SK-N-SH (cell line): Measurements from ENCODE around the gene MYORG. TPM values are rescaled to one million over a fixed set of nuclear protein-coding genes. Genes with fewer than 3 reads are reported as not detected.

Experiments
- CTCF ChIA-PET: fragments of 300-600, 350-600 bp; formaldehyde crosslinking; extraction: SDS; loops from one replicate; lab custom pipeline; 2021; lab: Yijun Ruan, JAX
- POLR2A ChIA-PET: fragments of 350-600 bp; sonication (Branson Sonifier 250); formaldehyde crosslinking; extraction: SDS; loops from one replicate; lab custom pipeline; 2020; ENCODE audit warnings: antibody characterized with exemption, inconsistent platforms; lab: Yijun Ruan, JAX
- DNase-seq: peaks from one replicate; pipeline ENCODE4 v3.0.0; 2012
- H2AFZ ChIP-seq: fragments of 200-600 bp; sonication (generic); 2 replicates; pipeline ENCODE4 v1.8.1; 2016; ENCODE audit warnings: antibody characterized with exemption, mild to moderate bottlenecking, low read depth
- H3F3A ChIP-seq: fragments of 200-600 bp; sonication (generic); replicated peaks from 2 replicates; pipeline ENCODE3; 2016; ENCODE audit warnings: antibody characterized with exemption, mild to moderate bottlenecking; ENCODE audit not compliant: insufficient read depth
- H3K27ac ChIP-seq, 2 experiments: fragments of 200-500 bp in 1 of 2; fragments of 200-600 bp in 1 of 2; sonication (Bioruptor generic) in 1 of 2; sonication (generic), shearing (Covaris generic) in 1 of 2; 2 replicates each; pipeline versions ENCODE4 v1.5.1 to v1.6.1; 2014 to 2016; ENCODE audit warnings: low read depth in 2 of 2, inconsistent platforms in 1 of 2, low read length in 1 of 2, mild to moderate bottlenecking in 1 of 2, mixed read lengths in 1 of 2
- H3K27me3 ChIP-seq: fragments of 200-600 bp; sonication (generic), shearing (Covaris generic); 2 replicates; pipeline ENCODE4 v1.6.1; 2016; ENCODE audit warnings: mixed run types; ENCODE audit not compliant: insufficient read depth
- H3K36me3 ChIP-seq, 2 experiments: fragments of 200-500 bp in 1 of 2; fragments of 200-600 bp in 1 of 2; sonication (Bioruptor generic) in 1 of 2; sonication (generic) in 1 of 2; replicated peaks in 1 of 2; 2 replicates each; pipeline versions ENCODE3 to v1.5.1; 2014 to 2016; ENCODE audit warnings: low read length in 1 of 2, mild to moderate bottlenecking in 1 of 2; ENCODE audit not compliant: insufficient read depth in 2 of 2, control insufficient read depth in 1 of 2
- H3K4me1 ChIP-seq, 2 experiments: fragments of 200-500 bp in 1 of 2; fragments of 200-600 bp in 1 of 2; sonication (Bioruptor generic) in 1 of 2; sonication (generic), shearing (Covaris generic) in 1 of 2; 2 replicates each; pipeline versions ENCODE4 v1.5.1 to v1.6.1; 2014 to 2016; ENCODE audit warnings: low read depth in 1 of 2, low read length in 1 of 2, mixed run types in 1 of 2; ENCODE audit not compliant: insufficient read depth in 2 of 2, control insufficient read depth in 1 of 2
- H3K4me2 ChIP-seq: fragments of 200-600 bp; sonication (generic), shearing (Covaris generic); 2 replicates; pipeline ENCODE4 v1.6.1; 2017; ENCODE audit warnings: mixed run types
- H3K4me3 ChIP-seq, 2 experiments: fragments of 200-500 bp in 1 of 2; fragments of 200-600 bp in 1 of 2; sonication (Bioruptor generic) in 1 of 2; sonication (generic), shearing (Covaris generic) in 1 of 2; 2 replicates each; pipeline versions ENCODE4 v1.5.1 to v1.8.1; 2014 to 2016; ENCODE audit warnings: low read depth in 2 of 2, inconsistent platforms in 1 of 2, low read length in 1 of 2, mild to moderate bottlenecking in 1 of 2, mixed read lengths in 1 of 2, moderate library complexity in 1 of 2
- H3K79me2 ChIP-seq: fragments of 200-600 bp; sonication (generic); 2 replicates; pipeline ENCODE4 v1.8.1; 2017; ENCODE audit warnings: mild to moderate bottlenecking; ENCODE audit not compliant: insufficient read depth
- H3K9ac ChIP-seq: fragments of 200-600 bp; sonication (generic); 2 replicates; pipeline ENCODE4 v1.6.1; 2017; ENCODE audit warnings: mixed run types
- H3K9me2 ChIP-seq: fragments of 200-600 bp; sonication (generic); 2 replicates; pipeline ENCODE4 v1.6.1; 2017; ENCODE audit warnings: mixed run types
- H3K9me3 ChIP-seq: fragments of 200-600 bp; sonication (generic); 2 replicates; pipeline ENCODE4 v1.6.1; 2017; ENCODE audit warnings: mixed run types, mild to moderate bottlenecking, moderate library complexity
- H4K20me1 ChIP-seq: fragments of 200-600 bp; sonication (generic); 2 replicates; pipeline ENCODE4 v1.6.1; 2017; ENCODE audit warnings: mild to moderate bottlenecking, mixed run types; ENCODE audit not compliant: insufficient read depth
- FOSL2 ChIP-seq: IDR thresholded peaks from 2 replicates; pipeline ENCODE4 v1.4.0; 2012; ENCODE audit warnings: low read depth, mild to moderate bottlenecking, moderate library complexity, borderline replicate concordance
- NFIC ChIP-seq: IDR thresholded peaks from 2 replicates; pipeline ENCODE4 v1.4.0; 2012; ENCODE audit warnings: borderline replicate concordance
- TCF12 ChIP-seq: IDR thresholded peaks from 2 replicates; pipeline ENCODE4 v1.4.0; 2012
- WGBS: methylation state at CpG from one replicate; pipeline ENCODE4 v1.1.6; 2017; ENCODE audit warnings: low lambda C conversion rate; 5-methylcytosine and 5-hydroxymethylcytosine counted together
- polyA plus RNA-seq, 3 experiments: library from polyadenylated mRNA; depleted of rRNA; stranded (reverse); fragments of >200 nt; gene quantifications; 2 replicates each; pipeline ENCODE4 v1.2.3, GENCODE V29; 2012
- TF ChIP-seq, protein P1 (sequence below): fragments of 150-350 bp; IDR thresholded peaks from 2 replicates; pipeline ENCODE4 v1.6.1; 2017; ENCODE audit warnings: antibody characterized with exemption, low read length, low read depth, borderline replicate concordance
- TF ChIP-seq, protein P2 (sequence below): IDR thresholded peaks from 2 replicates; pipeline ENCODE4; 2012
- TF ChIP-seq, protein P3 (sequence below): fragments of 150-350 bp; IDR thresholded peaks from 2 replicates; pipeline ENCODE4 v1.6.1; 2016; ENCODE audit warnings: mild to moderate bottlenecking, low read depth, low read length
- TF ChIP-seq, protein P4 (sequence below): fragments of 200-600 bp; sonication (generic); IDR thresholded peaks from 2 replicates; pipeline ENCODE4 v1.6.1; 2017; ENCODE audit warnings: antibody characterized with exemption, mild to moderate bottlenecking, moderate library complexity

The MYORG gene
- polyA plus RNA-seq, 1 of the 3 experiments (the other 2 are of a cell fraction), result 1.1 TPM

DNA sequence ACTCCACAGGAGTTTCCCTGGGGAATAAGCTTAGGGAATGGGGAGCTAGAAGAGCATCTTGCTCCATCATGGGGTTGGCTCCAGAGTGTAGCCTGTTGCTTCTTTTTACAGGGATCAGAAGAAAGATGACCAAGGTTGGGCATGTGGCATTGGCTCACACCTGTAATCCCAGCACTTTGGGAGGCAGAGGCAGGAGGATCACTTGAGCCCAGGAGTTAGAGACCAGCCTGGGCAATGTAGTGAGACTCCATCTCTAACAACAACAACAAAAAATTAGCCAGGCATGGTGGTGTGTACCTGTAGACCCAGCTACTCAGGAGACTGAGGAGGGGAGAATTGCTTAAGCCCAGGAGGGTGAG, 28.9 kb downstream of the MYORG start (continued):
- TF ChIP-seq, protein P1, sequence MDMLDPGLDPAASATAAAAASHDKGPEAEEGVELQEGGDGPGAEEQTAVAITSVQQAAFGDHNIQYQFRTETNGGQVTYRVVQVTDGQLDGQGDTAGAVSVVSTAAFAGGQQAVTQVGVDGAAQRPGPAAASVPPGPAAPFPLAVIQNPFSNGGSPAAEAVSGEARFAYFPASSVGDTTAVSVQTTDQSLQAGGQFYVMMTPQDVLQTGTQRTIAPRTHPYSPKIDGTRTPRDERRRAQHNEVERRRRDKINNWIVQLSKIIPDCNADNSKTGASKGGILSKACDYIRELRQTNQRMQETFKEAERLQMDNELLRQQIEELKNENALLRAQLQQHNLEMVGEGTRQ, result no peak
- TF ChIP-seq FOSL2 (no peak), NFIC (no peak), TCF12 (no peak)
- TF ChIP-seq, protein P2, sequence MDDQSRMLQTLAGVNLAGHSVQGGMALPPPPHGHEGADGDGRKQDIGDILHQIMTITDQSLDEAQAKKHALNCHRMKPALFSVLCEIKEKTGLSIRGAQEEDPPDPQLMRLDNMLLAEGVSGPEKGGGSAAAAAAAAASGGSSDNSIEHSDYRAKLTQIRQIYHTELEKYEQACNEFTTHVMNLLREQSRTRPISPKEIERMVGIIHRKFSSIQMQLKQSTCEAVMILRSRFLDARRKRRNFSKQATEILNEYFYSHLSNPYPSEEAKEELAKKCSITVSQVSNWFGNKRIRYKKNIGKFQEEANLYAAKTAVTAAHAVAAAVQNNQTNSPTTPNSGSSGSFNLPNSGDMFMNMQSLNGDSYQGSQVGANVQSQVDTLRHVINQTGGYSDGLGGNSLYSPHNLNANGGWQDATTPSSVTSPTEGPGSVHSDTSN, result no peak
- TF ChIP-seq, protein P3, sequence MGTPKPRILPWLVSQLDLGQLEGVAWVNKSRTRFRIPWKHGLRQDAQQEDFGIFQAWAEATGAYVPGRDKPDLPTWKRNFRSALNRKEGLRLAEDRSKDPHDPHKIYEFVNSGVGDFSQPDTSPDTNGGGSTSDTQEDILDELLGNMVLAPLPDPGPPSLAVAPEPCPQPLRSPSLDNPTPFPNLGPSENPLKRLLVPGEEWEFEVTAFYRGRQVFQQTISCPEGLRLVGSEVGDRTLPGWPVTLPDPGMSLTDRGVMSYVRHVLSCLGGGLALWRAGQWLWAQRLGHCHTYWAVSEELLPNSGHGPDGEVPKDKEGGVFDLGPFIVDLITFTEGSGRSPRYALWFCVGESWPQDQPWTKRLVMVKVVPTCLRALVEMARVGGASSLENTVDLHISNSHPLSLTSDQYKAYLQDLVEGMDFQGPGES, result no peak

DNA sequence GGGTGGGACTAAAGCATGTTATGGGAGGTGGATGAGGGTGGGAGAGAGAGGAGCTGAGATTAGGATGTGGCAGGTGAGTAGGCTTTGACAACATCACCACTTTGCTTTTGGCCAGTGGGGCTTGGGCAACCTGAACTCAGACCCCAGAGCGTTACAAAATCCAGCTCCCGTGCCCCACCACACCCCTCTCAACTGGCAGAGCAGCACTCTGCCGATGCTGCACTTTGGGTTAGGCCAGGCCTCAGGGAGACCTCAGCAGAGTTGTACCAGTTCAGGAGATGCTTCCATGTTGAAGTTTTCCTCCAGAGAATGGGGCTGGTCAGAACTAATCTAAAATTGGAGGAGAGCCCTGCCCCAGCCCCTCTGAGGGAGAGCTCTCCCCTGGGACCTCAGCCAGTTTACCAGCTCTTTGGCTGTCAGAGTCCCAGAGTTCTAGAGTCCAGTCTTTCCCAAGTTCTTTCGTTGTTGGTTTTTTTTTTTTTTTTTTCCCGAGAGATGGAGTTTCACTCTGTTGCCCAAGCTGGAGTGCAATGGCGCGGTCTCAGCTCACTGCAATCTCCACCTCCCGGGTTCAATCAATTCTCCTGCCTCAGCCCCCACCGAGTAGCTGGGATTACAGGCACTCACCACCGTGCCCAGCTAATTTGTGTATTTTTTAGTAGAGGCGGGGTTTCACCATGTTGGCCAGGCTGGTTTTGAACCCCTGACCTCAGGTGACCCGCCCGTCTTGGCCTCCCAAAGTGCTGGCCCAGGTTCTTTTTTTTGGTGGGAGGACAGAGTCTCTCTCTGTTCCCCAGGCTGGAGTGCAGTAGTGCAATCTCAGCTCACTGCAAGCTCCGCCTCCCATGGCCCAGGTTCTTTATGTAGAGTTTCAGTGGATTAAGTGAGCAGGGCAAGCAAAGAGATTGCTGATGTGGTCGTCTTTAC, 29.6 kb downstream of the MYORG start:
- CTCF ChIA-PET, result interaction anchor here (0.9 to 3.2 kb wide), 4 partner anchors 9 to 257 kb away, joined by 3 to 14 read pairs (median 5); no protein-coding TSS in a partner anchor
- 95% methylated on average over 14 of the region's 15 CpGs for WGBS

More for the DNA sequence above, 29.6 kb downstream of the MYORG start:
- no peak for DNase-seq
- no peaks in the 10 kb centered on the region for H3K9me3 ChIP-seq
- H3F3A ChIP-seq, result no peaks in the 10 kb centered on the region
- no peaks in the 10 kb centered on the region for H4K20me1 ChIP-seq
- H3K4me1 ChIP-seq, result peaks cover 0 to 16% of the 10 kb centered on the region in 2 experiments; a peak in 1 of 4 replicates
- POLR2A ChIA-PET, result interaction anchor here (0.7 to 1.1 kb wide), 2 partner anchors 81 to 240 kb away, joined by 3 read pairs; no protein-coding TSS in a partner anchor
- no peaks in the 10 kb centered on the region for H3K79me2 ChIP-seq
- H3K27ac ChIP-seq, result no peak overlapping the region
- H3K9me2 ChIP-seq, result no peaks in the 10 kb centered on the region
- no peaks in the 10 kb centered on the region for H3K27me3 ChIP-seq
- no peak overlapping the region for H3K4me2 ChIP-seq
- H3K36me3 ChIP-seq, result peaks cover 6 to 9% of the 10 kb centered on the region in 2 experiments
- H3K4me3 ChIP-seq, result no peak overlapping the region
- H2AFZ ChIP-seq, result no peak overlapping the region
- no peak overlapping the region for H3K9ac ChIP-seq
- no peak for TF ChIP-seq FOSL2
- TF ChIP-seq, protein P4, sequence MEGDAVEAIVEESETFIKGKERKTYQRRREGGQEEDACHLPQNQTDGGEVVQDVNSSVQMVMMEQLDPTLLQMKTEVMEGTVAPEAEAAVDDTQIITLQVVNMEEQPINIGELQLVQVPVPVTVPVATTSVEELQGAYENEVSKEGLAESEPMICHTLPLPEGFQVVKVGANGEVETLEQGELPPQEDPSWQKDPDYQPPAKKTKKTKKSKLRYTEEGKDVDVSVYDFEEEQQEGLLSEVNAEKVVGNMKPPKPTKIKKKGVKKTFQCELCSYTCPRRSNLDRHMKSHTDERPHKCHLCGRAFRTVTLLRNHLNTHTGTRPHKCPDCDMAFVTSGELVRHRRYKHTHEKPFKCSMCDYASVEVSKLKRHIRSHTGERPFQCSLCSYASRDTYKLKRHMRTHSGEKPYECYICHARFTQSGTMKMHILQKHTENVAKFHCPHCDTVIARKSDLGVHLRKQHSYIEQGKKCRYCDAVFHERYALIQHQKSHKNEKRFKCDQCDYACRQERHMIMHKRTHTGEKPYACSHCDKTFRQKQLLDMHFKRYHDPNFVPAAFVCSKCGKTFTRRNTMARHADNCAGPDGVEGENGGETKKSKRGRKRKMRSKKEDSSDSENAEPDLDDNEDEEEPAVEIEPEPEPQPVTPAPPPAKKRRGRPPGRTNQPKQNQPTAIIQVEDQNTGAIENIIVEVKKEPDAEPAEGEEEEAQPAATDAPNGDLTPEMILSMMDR, result no peak
- TF ChIP-seq, all 33 proteins: peak for 0
